Mesenchymal stem cell (in vitro differentiated cells and primary cell): ENCODE results near the gene CDC73.

Experiments
- DNase-seq: peaks from one replicate; pipeline ENCODE4 v3.0.0-alpha.2; 2013
- H2AFZ ChIP-seq: one replicate; pipeline ENCODE4 v1.6.1; 2013; ENCODE audit warnings: low read depth, mild to moderate bottlenecking, control low read depth, inconsistent platforms, low read length, moderate library complexity
- H2AK5ac ChIP-seq: 2 replicates; pipeline ENCODE4 v1.6.1; 2013; ENCODE audit warnings: low read length, moderate library complexity, mild to moderate bottlenecking, inconsistent platforms; ENCODE audit not compliant: severe bottlenecking
- H2BK120ac ChIP-seq: one replicate; pipeline ENCODE4 v1.6.1; 2013; ENCODE audit warnings: low read depth, mild to moderate bottlenecking, inconsistent platforms, low read length, moderate library complexity
- H2BK12ac ChIP-seq, 2 experiments: one replicate each; pipeline ENCODE4 v1.6.1; 2013; ENCODE audit warnings: inconsistent platforms in 2 of 2, low read length in 2 of 2, mild to moderate bottlenecking in 2 of 2, moderate library complexity in 2 of 2, control low read depth in 1 of 2
- H2BK15ac ChIP-seq: one replicate; pipeline ENCODE4 v1.6.1; 2013; ENCODE audit warnings: mild to moderate bottlenecking, low read depth, inconsistent platforms; ENCODE audit not compliant: poor library complexity, severe bottlenecking
- H2BK5ac ChIP-seq: 2 replicates; pipeline ENCODE4 v1.6.1; 2013; ENCODE audit warnings: low read depth, mild to moderate bottlenecking, low read length, control low read depth, inconsistent platforms; ENCODE audit not compliant: poor library complexity, severe bottlenecking
- H3K14ac ChIP-seq, 2 experiments: one replicate each; pipeline ENCODE4 v1.6.1; 2013; ENCODE audit warnings: inconsistent platforms in 2 of 2, low read length in 2 of 2, control low read depth in 1 of 2, mild to moderate bottlenecking in 1 of 2, moderate library complexity in 1 of 2
- H3K18ac ChIP-seq, 2 experiments: one replicate each; pipeline ENCODE4 v1.6.1; 2013; ENCODE audit warnings: inconsistent platforms in 2 of 2, low read length in 2 of 2, control low read depth in 1 of 2, low read depth in 1 of 2, mild to moderate bottlenecking in 1 of 2
- H3K23ac ChIP-seq, 2 experiments: one replicate each; pipeline ENCODE4 v1.6.1; 2013; ENCODE audit warnings: inconsistent platforms in 2 of 2, low read length in 2 of 2, mild to moderate bottlenecking in 2 of 2, moderate library complexity in 2 of 2, control low read depth in 1 of 2
- H3K27ac ChIP-seq: 2 replicates; pipeline ENCODE4 v1.5.1; 2013; ENCODE audit warnings: mild to moderate bottlenecking, moderate library complexity, low read length, control low read depth, inconsistent platforms; ENCODE audit not compliant: poor library complexity, severe bottlenecking
- H3K27me3 ChIP-seq, 2 experiments: 2 replicates each; pipeline versions ENCODE4 v1.6.1 to v1.7.0; 2013; ENCODE audit warnings: low read length in 2 of 2, mild to moderate bottlenecking in 2 of 2, moderate library complexity in 2 of 2, control low read depth in 1 of 2, inconsistent platforms in 1 of 2; ENCODE audit not compliant: control insufficient read depth in 1 of 2, insufficient read depth in 1 of 2
- H3K36me3 ChIP-seq, 2 experiments: 2 replicates each; pipeline versions ENCODE4 v1.6.1 to v1.7.0; 2013; ENCODE audit warnings: low read length in 2 of 2, control low read depth in 1 of 2, inconsistent platforms in 1 of 2, low read depth in 1 of 2, mild to moderate bottlenecking in 1 of 2; ENCODE audit not compliant: insufficient read depth in 2 of 2, control insufficient read depth in 1 of 2
- H3K4ac ChIP-seq, 2 experiments: one replicate each; pipeline ENCODE4 v1.6.1; 2013; ENCODE audit warnings: inconsistent platforms in 2 of 2, low read length in 2 of 2, mild to moderate bottlenecking in 2 of 2, moderate library complexity in 2 of 2, control low read depth in 1 of 2, low read depth in 1 of 2
- H3K4me1 ChIP-seq: 2 replicates; pipeline ENCODE4 v1.6.1; 2013; ENCODE audit warnings: low read depth, low read length, control low read depth; ENCODE audit not compliant: control insufficient read depth, insufficient read depth
- H3K4me2 ChIP-seq: 2 replicates; pipeline ENCODE4 v1.6.1; 2013; ENCODE audit warnings: low read length, mild to moderate bottlenecking, inconsistent platforms; ENCODE audit not compliant: poor library complexity, severe bottlenecking
- H3K4me3 ChIP-seq, 2 experiments: 2 replicates each; pipeline versions ENCODE4 v1.5.1 to v1.7.0; 2013; ENCODE audit warnings: low read length in 2 of 2, mild to moderate bottlenecking in 2 of 2, control low read depth in 1 of 2, low read depth in 1 of 2; ENCODE audit not compliant: insufficient read depth in 1 of 2
- H3K79me1 ChIP-seq: replicated peaks from 2 replicates; pipeline ENCODE4 v1.6.1; 2013; ENCODE audit warnings: mild to moderate bottlenecking, control low read depth, low read length, inconsistent platforms; ENCODE audit not compliant: poor library complexity, severe bottlenecking
- H3K9ac ChIP-seq: 2 replicates; pipeline ENCODE4 v1.7.0; 2013; ENCODE audit warnings: mild to moderate bottlenecking, low read length, moderate library complexity
- H3K9me3 ChIP-seq: 2 replicates; pipeline ENCODE4 v1.7.0; 2013; ENCODE audit warnings: mild to moderate bottlenecking, low read length; ENCODE audit not compliant: control insufficient read depth
- H4K8ac ChIP-seq: one replicate; pipeline ENCODE4 v1.6.1; 2013; ENCODE audit warnings: inconsistent platforms, mild to moderate bottlenecking, low read length, moderate library complexity
- H4K91ac ChIP-seq: one replicate; pipeline ENCODE4 v1.6.1; 2013; ENCODE audit warnings: mild to moderate bottlenecking, low read length, inconsistent platforms
- WGBS: methylation state at CpG from one replicate; pipeline ENCODE4 v1.1.7; 2013; ENCODE audit warnings: mixed read lengths; 5-methylcytosine and 5-hydroxymethylcytosine counted together

Gene CDC73

DNA sequence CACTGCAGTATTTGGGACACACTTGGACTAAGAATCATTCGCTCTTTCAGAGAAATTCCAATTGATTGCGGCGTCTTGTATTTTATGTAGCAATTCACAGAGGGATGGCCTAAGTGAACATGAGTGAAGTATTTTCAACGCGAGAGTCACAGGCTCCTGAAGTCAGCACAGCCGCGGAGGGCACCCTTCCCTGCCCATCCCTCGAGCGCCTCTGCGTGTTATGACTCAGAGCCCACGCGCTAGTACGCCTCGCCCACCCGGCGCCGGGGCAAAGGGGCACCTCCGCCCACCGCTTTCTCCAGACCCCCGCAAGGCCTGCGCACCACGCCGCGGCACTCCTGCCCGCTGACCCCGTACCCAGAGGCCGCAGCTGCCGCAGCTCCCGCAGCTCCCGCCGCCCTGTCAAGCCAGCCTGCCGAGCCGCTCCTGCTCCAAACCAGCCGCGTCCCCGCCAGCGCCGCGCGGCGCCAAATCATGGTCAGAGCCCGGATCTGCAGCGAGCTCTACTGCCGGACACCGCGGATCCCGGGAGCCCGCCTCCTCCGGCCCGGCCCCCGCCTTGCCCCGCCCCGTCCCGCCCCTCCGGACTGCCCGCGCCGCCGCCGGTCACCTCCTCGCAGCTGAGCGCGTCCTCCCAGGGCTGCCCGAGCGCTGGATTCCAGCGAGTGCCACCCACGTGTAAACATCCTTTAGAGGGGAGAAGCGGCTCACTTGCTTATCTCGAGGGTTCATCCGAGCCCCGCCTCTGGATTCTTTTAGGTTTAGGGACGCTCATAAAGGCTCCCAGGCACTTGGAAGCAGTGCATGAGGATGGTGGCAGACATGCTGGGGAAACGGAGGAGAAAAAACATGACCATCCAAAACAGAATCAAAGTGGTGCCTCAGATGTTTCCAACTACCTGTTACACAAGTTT lies 16.7 kb upstream of the CDC73 start, which contains the start of gene GLRX2:
Gene GLRX2 (minus strand): TSS at position 508 of the 914 bp plus-strand sequence. CDS start 32 bp downstream, at position 476.
- H3K14ac ChIP-seq = peak within 1 kb of the TSS in 1 of 2 experiments; percentile 97
- H3K79me1 ChIP-seq = peaks cover 6% of the 10 kb centered on the region
- H2BK120ac ChIP-seq = no peak within 1 kb of the TSS
- H3K27ac ChIP-seq = peak within 1 kb of the TSS; percentile 90
- H2BK12ac ChIP-seq = peak within 1 kb of the TSS in 1 of 2 experiments; percentile 71
- H3K23ac ChIP-seq = peak within 1 kb of the TSS in 1 of 2 experiments; percentile 40
- peaks cover 1 to 7% of the 10 kb centered on the region in 2 experiments for H3K36me3 ChIP-seq
- H4K91ac ChIP-seq = peak within 1 kb of the TSS; percentile 61
- no peak within 1 kb of the TSS for H2BK5ac ChIP-seq
- H3K27me3 ChIP-seq = no peaks in the 10 kb centered on the region
- peaks cover 1% of the 10 kb centered on the region for H3K4me1 ChIP-seq
- H3K4ac ChIP-seq = peak within 1 kb of the TSS; percentile 25 to 88
- H3K9ac ChIP-seq = peak within 1 kb of the TSS; percentile 97
- peak within 1 kb of the TSS; percentile 76 for H2AFZ ChIP-seq
- H4K8ac ChIP-seq = peak within 1 kb of the TSS; percentile 15
- H3K18ac ChIP-seq = peak within 1 kb of the TSS; percentile 72 to 95
- H3K9me3 ChIP-seq = no peaks in the 10 kb centered on the region
- peak within 1 kb of the TSS; percentile 86 for H3K4me2 ChIP-seq
- no peak within 1 kb of the TSS for H2BK15ac ChIP-seq
- no peak within 1 kb of the TSS for H2AK5ac ChIP-seq
- under 1% methylated on average over 61 of the region's 73 CpGs for WGBS
- peak; percentile 93 for DNase-seq
- H3K4me3 ChIP-seq = peak within 1 kb of the TSS; percentile 83 to 95

- Histone ChIP-seq H3K9ac (peak overlapping the region; percentile 97), H3K4me1 (peaks cover 1% of the 10 kb centered on the region), H3K27ac (peak overlapping the region; percentile 86), H2BK120ac (no peak overlapping the region), H3K79me1 (peaks cover 4% of the 10 kb centered on the region), H3K4ac (no peak overlapping the region), H3K36me3 (peaks cover 0 to under 1% of the 10 kb centered on the region in 2 experiments), H3K4me3 (peak overlapping the region in 1 of 2 experiments; percentile 95), H3K23ac (no peak overlapping the region), H2BK12ac (no peak overlapping the region), H2BK5ac (no peak overlapping the region), H3K18ac (no peak overlapping the region), H3K4me2 (peak overlapping the region; percentile 58), H3K27me3 (no peaks in the 10 kb centered on the region), H4K8ac (no peak overlapping the region), H4K91ac (no peak overlapping the region), H2AK5ac (no peak overlapping the region), H3K9me3 (no peaks in the 10 kb centered on the region), H2AFZ (peak overlapping the region; percentile 6), H3K14ac (no peak overlapping the region), H2BK15ac (no peak overlapping the region)
- 85% methylated on average over 1 of the region's 4 CpGs for WGBS
- peak; percentile 8 for DNase-seq
These were observed 16.0 kb upstream of the CDC73 start for GRCh38 chr1:193105821-193106177.

DNA sequence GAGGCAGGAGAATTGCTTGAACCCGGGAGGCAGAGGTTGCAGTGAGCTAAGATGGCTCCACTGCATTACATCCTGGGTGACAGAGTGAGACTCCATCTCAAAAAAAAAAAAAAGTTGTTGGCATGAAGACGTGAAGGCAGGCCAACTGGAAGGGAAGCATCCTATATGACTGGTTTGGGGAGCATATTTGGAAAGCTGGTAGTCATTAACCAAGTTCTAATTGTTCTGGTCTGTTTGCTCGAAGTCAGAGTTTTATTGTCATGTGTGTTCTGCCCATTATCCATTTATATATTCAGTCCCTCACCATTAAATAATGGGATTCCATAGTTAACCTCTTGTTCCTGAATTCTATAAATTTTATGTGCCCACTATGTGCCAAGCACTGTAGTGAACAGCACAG lies 13.4 kb upstream of the CDC73 start:
- Histone ChIP-seq H2BK12ac (no peak overlapping the region), H3K4me2 (no peak overlapping the region), H4K8ac (no peak overlapping the region), H2BK120ac (no peak overlapping the region), H4K91ac (no peak overlapping the region), H2AFZ (no peak overlapping the region), H3K27me3 (no peaks in the 10 kb centered on the region), H3K23ac (no peak overlapping the region), H3K27ac (no peak overlapping the region), H3K79me1 (peaks cover 7% of the 10 kb centered on the region), H3K9me3 (no peaks in the 10 kb centered on the region), H2BK5ac (no peak overlapping the region), H2BK15ac (no peak overlapping the region), H3K18ac (no peak overlapping the region), H3K4me3 (no peak overlapping the region), H3K4ac (no peak overlapping the region), H3K14ac (no peak overlapping the region), H2AK5ac (no peak overlapping the region), H3K36me3 (no peaks in the 10 kb centered on the region), H3K4me1 (peaks cover 6% of the 10 kb centered on the region), H3K9ac (no peak overlapping the region)
- WGBS = 93% methylated on average over 2 of the region's 3 CpGs
- no peak for DNase-seq

- H3K27ac ChIP-seq = no peak overlapping the region
- peaks cover 6% of the 10 kb centered on the region for H3K4me1 ChIP-seq
- no peak overlapping the region for H3K23ac ChIP-seq
These were observed 12.2 kb upstream of the CDC73 start for GRCh38 chr1:193109619-193110018.

More at GRCh38 chr1:193109619-193110018, 12.2 kb upstream of the CDC73 start:
- Histone ChIP-seq H3K9ac (no peak overlapping the region), H2BK5ac (no peak overlapping the region), H3K18ac (no peak overlapping the region), H3K14ac (no peak overlapping the region), H3K36me3 (no peaks in the 10 kb centered on the region), H2BK15ac (no peak overlapping the region), H4K8ac (no peak overlapping the region), H2BK12ac (no peak overlapping the region), H3K4me2 (no peak overlapping the region), H2AK5ac (no peak overlapping the region), H3K9me3 (no peaks in the 10 kb centered on the region), H2AFZ (no peak overlapping the region), H3K4me3 (no peak overlapping the region), H3K79me1 (peaks cover 10% of the 10 kb centered on the region), H2BK120ac (no peak overlapping the region), H3K4ac (no peak overlapping the region), H4K91ac (no peak overlapping the region), H3K27me3 (no peaks in the 10 kb centered on the region)
- no peak for DNase-seq
- WGBS = 97% methylated on average over 1 of the region's 1 CpG
